ENCODE results near the gene BMP8A.
"Not testable (repeated sequence)": the region's sequence is repeated elsewhere in the genome, so short reads cannot be mapped to it uniquely, and the experiment has no call there.

- TF ChIP-seq, protein P1, sequence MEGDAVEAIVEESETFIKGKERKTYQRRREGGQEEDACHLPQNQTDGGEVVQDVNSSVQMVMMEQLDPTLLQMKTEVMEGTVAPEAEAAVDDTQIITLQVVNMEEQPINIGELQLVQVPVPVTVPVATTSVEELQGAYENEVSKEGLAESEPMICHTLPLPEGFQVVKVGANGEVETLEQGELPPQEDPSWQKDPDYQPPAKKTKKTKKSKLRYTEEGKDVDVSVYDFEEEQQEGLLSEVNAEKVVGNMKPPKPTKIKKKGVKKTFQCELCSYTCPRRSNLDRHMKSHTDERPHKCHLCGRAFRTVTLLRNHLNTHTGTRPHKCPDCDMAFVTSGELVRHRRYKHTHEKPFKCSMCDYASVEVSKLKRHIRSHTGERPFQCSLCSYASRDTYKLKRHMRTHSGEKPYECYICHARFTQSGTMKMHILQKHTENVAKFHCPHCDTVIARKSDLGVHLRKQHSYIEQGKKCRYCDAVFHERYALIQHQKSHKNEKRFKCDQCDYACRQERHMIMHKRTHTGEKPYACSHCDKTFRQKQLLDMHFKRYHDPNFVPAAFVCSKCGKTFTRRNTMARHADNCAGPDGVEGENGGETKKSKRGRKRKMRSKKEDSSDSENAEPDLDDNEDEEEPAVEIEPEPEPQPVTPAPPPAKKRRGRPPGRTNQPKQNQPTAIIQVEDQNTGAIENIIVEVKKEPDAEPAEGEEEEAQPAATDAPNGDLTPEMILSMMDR (IDR thresholded peaks at IDR 0.05; ENCODE audit: poor library complexity), result not testable (repeated sequence)
- TF ChIP-seq EZH2 (IDR thresholded peaks at IDR 0.05; ENCODE audit: borderline replicate concordance), result not testable (repeated sequence)
Measured at GRCh38 chr1:39511477-39511876, 20.0 kb downstream of the BMP8A start.
